HG03342 (cell line): ENCODE results near the gene SLC12A9.
"Not testable (repeated sequence)": the region's sequence is repeated elsewhere in the genome, so short reads cannot be mapped to it uniquely, and the experiment has no call there.

Experiments
- ATAC-seq: cut with Tn5 transposase; IDR thresholded peaks from one replicate; pipeline ENCODE4 v1.9.1; 2021; ENCODE audit warnings: mild to moderate bottlenecking, moderate library complexity; ENCODE audit not compliant: unreplicated experiment

SLC12A9 gene

DNA sequence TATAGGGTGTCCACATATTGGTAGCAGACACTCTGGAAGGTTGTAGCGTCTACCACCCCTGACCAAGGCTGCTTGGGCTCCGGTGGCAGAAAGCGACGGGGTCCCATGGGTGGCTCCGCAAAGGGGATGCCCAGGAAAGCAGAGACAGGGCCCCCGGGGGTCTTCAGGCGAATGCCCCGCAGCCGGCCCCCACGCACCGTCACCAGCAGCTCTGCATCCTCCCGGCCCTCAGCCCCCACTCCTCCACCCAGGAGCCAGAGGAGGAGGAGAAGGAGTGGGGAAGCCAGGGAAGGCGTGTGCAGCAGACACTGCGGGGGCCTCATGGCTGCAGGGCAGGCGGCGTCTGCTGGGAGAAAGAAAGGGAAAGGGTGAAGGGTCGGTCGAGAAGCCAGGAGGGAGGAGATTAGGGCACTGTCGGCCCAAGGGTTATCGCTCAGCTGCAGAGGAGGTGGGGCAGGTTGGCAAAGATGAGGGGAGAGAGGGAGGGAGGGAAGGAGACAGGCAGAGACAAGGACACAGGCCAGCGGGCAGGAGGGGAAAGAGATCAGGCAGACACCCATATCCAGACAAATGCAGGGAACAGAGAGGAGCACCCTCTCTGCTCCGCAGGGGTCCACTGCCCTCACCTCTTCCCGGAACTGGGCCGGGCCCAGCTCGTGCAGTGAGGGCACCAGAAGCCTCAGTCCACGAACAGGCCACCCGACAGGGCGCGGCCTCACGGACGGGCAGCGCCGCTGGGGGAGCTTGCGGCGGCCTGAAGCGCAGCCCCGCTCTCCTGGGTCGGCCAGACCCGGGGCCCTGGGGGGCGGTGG lies 41.6 kb downstream of the SLC12A9 start:
- ATAC-seq, result no peak

DNA sequence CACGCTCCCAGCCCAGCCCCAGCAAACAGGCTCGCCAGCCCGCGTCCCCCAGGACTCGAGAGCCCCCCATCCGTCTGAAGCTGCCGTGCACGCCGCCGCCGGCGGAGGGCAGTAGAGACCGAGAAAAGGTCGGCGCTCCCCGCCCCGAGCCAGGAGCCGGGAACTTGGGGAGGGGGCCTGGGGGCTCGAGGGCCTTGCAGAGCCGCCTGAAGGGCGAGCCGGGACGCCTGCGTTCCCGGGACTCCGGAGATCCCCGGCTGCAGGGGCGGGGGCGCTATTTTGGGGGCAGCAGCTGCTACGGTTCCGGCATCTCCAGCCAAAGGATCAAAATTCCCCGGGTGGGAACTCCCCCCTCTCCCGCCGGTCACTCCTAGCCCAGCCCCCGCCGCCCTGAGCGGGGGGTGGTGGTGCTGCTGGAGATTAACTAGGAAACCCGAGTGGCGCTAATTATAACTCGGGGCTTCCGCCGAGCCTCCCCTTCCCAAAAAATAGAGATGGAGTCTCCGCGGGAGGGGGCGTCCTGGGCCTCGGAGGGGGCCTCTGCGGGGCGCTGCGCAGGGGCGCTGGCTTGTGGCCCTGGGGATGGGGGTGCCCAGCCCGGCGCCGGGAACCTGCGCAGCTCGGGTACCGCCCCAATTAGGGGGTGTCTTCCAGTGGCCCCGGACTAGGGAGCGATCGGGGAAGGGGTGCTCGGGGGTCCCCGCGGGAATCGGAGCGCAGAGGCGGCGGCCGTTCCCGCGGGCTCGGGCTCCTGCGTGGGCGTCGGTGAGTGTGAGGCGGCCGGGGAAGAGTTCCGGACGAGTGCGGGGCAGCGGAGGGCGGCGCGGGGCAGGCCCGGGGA lies 42.6 kb downstream of the SLC12A9 start:
- ATAC-seq, result no peak

DNA sequence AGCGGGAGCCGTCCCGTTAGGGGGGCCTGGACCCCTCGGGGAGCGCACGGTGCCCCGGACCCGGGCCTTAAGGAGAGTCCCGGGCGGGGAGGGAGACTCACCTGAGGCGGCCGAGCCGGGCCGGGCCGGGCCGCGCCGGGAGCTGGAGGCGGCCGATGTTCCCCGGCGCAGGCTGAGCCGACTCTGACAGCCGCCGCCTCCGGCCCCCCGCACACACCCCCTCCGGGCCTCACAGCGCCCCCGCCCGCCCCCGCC lies 43.1 kb downstream of the SLC12A9 start, which contains the start of gene ACHE:
ACHE (minus strand) TSS at position 188 of the 255 bp plus-strand sequence. CDS start 1,656 bp downstream, outside the sequence.
- ATAC-seq, result no peak

DNA sequence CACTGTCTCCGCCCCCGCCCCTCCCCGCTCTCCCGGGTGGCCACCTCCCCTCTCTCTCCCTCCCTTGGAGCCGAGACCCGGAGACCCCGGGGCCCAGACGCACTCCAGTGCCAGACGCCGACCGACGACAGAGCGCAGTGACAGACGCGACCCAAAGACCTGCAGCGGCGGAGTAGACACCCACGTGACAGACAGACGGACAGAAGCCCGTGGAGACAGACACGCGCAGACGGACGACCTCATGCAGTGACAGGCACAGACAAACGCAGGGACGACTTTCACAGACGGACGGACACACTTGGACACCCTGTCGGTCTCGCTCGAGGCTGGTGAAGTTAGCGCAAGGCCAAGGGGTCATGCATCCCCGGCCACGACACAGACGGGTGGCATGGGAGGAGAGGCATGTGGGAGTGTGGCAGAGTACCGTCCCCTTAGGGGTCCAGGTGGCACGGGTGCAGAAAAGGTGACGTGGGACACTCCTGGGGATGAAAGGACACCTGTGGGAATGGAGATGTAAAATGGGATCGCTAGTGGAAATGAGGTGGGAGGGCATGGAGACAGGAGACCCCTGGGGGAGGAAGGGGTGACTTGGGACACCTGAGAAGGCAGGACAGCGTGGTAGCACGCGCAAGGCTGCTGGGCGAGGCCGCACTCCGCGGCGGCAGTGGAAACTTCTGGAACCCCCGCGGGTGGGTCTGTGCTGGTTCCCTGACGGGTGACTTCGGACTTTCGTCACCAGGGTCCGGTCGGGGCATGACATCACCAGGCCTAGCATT lies 43.6 kb downstream of the SLC12A9 start:
- ATAC-seq, result no peak

DNA sequence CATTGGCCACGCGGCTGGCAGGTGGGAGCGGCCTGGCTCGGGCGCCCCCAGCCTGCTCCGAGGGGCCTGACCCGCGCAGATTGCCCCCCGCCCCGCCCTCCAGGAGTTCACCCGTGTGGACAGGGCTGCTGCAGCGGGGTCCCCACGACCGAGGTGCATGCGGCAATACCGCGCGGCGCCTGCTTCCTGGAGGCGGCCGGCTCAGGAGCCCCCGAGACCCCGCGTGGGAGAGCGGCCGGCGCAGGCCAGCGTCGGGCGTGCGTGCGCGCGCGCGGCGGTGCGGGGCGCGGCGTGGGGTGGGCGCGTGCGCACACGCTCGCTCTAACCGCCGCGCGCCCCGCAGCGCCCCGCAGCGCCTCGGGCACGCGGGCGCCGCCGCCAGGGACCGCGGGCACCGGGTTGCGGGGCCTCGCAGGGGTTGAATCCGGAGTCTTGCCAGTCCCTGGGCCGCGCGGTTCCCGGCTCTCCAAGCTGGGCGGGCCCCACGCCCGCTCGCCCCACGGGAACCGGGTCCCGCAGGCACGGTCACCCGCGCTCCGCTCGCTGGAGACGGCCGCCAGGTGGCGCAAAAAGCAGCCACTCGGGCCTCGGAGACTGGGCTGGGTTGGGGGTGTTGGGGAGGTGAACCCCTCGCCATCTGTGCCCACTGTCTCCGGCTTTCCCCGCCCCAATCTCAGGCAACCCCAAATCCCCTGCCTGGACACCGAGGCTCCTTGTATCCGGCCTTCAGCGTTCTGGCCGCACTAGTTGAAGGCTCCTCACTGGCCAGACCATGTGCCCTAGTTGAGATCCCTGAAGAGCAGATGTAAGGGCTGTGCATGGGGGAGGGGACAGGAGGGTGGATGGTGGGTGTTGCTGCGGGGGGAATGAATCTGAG lies 44.5 kb downstream of the SLC12A9 start:
- ATAC-seq, result no peak

DNA sequence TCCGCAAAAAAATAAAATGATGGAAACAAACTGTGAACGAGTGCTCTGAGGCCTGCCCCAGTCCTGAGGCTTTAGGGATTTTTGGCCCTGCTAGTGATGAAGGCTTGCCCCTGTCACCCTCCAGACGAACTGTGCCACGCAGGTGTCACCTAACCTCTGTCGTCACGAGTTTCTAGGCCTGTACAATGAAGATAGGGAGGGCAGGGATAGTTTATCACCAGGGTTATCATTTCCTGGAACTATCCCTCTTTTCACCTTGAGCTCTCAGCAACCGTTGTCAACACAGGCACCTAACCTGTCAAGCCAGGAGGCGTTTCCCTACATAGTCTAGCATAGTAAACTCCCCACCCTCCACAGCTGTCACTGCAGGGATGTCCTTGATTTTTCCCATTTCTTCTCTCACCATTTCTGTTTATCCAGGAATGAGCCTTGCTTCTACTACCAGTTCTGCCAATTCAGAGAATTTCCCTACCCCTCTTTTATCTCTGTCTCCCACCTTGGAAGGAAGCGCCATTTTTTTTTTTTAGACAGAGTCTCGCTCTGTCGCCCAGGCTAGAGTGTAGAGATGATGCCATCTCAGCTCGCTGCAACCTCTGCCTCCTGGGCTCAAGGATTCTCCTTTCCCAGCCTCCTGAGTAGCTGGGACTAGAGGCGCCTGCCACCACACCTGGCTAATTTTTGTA lies 45.4 kb downstream of the SLC12A9 start:
- no peak for ATAC-seq

DNA sequence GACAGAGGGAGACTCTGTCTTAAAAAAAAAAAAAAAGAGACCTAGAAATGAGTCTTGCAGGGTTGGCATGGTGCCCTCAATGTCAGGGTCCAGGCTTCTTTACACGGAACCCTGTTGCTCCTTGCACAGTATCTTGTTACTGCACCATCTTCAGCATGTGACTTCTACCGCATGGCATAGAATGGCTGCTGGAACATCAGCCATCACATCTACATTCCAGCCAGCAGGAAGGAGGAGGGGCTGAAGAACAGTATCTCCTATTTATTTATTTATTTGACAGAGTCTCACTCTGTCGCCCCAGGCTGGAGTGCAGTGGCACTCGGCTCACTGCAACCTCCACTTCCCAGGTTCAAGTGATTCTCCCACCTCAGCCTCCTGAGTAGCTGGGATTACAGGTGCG lies 46.9 kb downstream of the SLC12A9 start:
- ATAC-seq, result no peak

DNA sequence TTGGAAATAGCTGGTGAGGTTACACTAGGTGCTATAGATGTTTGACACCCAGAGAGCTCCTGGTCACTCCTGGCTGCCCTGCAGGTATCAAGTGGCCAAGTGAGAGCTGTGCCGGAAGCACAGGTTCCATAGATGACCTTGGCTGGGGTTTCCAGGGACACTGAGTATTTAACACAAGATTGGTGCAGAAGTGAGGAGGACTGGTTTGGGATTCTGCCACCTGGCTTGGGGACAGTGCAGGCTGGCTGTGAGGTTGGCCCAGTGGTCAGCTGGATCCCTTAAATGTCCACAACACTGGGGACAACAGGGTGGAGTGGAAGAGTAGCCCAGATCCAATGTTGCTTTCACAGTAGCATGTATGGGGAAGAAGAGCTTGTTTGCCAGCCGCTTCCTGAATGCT lies 48.5 kb downstream of the SLC12A9 start:
- no peak for ATAC-seq

DNA sequence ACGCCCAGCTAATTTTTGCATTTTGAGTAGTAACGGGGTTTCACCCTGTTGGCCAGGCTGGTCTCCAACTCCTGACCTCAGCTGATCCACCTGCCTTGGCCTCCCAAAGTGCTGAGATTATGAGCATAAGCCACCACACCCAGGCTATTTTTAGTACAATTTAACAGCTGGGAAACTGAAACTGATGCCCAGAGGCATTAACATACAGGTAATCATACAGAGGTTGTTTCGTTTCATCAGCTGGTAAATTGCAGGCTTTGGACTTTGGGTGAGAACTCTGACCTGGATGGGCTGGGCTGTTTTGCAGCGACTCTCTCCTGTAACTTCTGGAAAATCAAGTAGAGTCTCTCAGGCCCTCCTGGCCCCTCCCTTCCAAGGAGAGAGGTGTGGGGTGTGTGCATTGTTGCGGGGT lies 49.4 kb downstream of the SLC12A9 start:
- ATAC-seq, result no peak

DNA sequence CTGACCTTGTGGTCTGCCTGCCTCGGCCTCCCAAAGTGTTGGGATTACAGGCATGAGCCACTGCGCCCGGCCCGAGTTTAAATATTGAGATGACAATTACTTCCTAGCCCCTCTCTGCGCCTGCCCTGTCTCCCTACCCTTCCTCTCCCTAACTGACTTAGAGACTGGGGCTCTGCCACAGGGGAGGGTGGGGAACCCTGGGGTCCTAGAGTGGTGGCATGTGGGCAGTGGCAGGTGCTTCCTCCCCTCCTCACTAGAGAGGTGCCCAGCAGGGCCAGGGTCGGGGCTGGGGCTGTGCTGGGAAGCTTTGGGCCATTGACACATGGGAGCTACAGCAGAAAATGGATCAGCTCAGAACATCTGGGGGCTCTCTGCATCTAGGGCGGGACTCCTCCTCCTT lies 50.1 kb downstream of the SLC12A9 start:
- ATAC-seq, result no peak

DNA sequence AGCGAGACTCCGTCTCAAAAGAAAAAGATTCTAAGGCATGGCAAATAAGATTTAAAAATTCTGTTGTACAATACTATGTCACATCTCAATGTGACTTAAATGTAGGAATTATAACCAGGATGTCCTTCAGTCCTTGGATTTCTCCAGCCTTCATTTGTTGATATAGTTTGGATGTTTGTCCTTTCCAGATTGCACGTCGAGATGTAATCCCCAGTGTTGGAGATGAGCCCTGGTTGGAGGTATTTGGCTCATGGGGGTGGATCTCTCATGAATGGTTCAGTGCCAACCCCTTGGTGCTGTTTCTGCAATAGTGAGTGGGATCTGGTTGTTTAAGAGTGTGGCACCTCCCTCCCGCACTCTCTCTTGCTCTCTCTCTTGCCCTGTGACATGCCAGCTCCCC lies 56.0 kb downstream of the SLC12A9 start:
- no peak for ATAC-seq

DNA sequence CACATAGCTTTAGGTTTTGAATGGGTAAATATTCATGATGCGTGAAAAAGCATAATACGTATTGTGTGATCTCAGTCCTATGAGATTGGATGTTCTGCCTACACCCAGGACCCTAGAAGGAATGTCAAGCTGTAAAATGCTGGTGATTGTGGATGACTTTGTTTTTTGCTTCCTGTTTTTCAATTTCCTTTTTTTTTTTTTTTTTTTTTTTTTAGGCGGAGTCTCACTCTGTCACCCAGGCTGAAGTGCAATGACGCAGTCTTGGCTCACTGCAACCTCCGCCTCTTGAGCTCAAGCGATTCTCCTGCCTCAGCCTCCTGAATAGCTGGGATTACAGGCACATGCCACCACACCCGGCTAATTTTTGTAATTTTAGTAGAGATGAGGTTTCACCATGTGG lies 57.9 kb downstream of the SLC12A9 start:
- ATAC-seq, result not testable (repeated sequence)

DNA sequence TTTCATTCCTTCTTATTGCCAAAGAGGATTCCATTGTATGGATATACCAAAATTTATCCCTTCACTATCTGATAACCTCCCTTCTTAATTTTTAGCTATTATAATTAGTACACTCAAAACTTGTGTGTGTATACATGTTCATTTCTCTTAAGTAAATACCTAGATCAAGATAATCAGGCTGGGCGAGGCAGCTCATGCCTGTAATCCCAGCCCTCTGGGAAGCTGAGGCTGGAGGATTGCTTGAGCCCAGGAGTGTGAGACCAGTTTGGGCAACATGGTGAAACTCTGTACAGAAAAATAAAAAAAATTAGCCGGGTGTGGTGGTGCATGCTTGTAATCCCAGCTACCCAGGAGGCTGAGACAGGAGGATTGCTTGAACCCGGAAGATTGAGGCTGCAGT lies 59.0 kb downstream of the SLC12A9 start:
- ATAC-seq, result no peak

DNA sequence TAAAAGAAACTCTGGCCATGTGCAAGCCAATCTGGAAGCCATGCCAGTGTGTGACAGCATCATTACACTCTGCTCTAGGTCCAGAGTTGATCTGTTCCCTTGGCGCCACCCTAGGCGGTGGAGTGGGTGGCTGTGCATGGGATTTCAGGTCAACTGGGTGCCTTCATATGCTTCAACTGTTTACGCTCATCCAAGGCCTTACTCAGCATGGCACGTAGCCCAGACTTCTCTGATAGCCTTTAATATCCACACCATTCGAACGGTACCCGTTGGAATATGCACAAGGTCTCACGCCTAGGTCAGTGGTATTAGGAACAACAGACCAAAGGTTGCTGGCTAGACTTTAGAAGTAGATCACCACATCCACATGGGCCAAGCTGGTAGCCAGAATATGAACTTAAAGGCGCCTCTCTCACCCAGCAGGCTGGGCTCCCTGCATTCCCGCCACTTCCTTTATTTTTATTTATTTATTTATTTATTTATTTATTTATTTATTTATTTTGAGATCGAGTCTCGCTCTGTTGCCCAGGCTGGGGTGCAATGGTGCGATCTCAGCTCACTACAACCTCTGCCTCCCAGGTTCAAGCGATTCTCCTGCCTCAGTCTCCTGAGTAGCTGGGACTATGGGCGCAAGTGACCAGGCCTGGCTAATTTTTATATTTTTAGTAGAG lies 61.8 kb downstream of the SLC12A9 start:
- ATAC-seq, result no peak

DNA sequence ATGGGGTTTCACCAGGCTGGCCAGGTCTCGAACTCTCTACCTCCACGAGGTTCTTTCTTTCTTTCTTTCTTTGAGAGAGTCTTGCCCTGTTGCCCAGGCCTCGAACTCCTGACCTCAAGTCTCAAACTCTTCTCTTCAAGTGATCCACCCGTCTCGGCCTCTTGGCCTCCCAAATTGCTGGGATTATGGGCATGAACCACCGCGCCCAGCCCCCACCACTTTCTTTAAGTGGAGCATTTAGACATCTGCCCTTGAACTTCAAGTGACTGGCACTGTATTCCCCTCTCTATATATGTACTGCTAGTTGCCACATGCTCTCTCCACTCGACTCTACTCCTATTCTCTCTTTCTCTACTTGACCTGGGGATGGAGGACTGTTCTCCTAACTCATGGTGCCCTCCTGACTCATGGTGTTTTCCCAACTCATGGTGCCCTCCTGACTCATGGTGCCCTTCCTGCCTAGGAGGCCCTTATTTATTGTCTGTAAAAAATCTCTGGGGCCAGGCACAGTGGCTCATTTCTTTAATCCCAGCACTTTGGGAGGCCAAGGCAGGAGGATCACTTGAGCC lies 62.5 kb downstream of the SLC12A9 start:
- ATAC-seq, result no peak
